Measurements from ENCODE around the gene CTNNA3.

The CTNNA3 gene

GRCh38 chr10:66006411-66006810 lies 1689.6 kb downstream of the CTNNA3 start:
- DNase-seq = no peak

GRCh38 chr10:65993451-65993850 lies 1702.5 kb downstream of the CTNNA3 start:
- DNase-seq = no peak

GRCh38 chr10:65968871-65969270 lies 1727.1 kb downstream of the CTNNA3 start:
- DNase-seq = no peak

GRCh38 chr10:65968437-65968836 lies 1727.6 kb downstream of the CTNNA3 start:
- DNase-seq = no peak

GRCh38 chr10:65964205-65964604 lies 1731.8 kb downstream of the CTNNA3 start:
- DNase-seq = no peak

- DNase-seq = no peak
Observed at GRCh38 chr10:65952086-65952485, 1743.9 kb downstream of the CTNNA3 start.

- no peak for DNase-seq
Observed at GRCh38 chr10:65950075-65950474, 1745.9 kb downstream of the CTNNA3 start.

GRCh38 chr10:65949526-65949925 lies 1746.5 kb downstream of the CTNNA3 start:
- no peak for DNase-seq

- DNase-seq = no peak
Observed at GRCh38 chr10:65945061-65945460, 1750.9 kb downstream of the CTNNA3 start.

GRCh38 chr10:65943451-65943850 lies 1752.5 kb downstream of the CTNNA3 start:
- DNase-seq = no peak

GRCh38 chr10:65940816-65941662 lies 1755.0 kb downstream of the CTNNA3 start:
- DNase-seq = no peak

- no peak for DNase-seq
Observed at GRCh38 chr10:65940105-65940504, 1755.9 kb downstream of the CTNNA3 start.

- no peak for DNase-seq
Observed at GRCh38 chr10:65931291-65932070, 1764.5 kb downstream of the CTNNA3 start.

- DNase-seq = no peak
Observed at GRCh38 chr10:65911151-65911835, 1784.7 kb downstream of the CTNNA3 start.

- DNase-seq = no peak
Observed at GRCh38 chr10:65910209-65910608, 1785.8 kb downstream of the CTNNA3 start.

GRCh38 chr10:65907199-65907712 lies 1788.7 kb downstream of the CTNNA3 start:
- DNase-seq = no peak

GRCh38 chr10:65903620-65904019 lies 1792.4 kb downstream of the CTNNA3 start:
- DNase-seq = no peak

- no peak for DNase-seq
Observed at GRCh38 chr10:65900271-65900670, 1795.7 kb downstream of the CTNNA3 start.

GRCh38 chr10:65898055-65898454 lies 1797.9 kb downstream of the CTNNA3 start:
- no peak for DNase-seq

GRCh38 chr10:65894961-65895360 lies 1801.0 kb downstream of the CTNNA3 start:
- DNase-seq = no peak

GRCh38 chr10:65894379-65894778 lies 1801.6 kb downstream of the CTNNA3 start:
- DNase-seq = no peak

GRCh38 chr10:65893676-65894075 lies 1802.3 kb downstream of the CTNNA3 start:
- DNase-seq = no peak

GRCh38 chr10:65892284-65892683 lies 1803.7 kb downstream of the CTNNA3 start:
- no peak for DNase-seq

Measured in T1000 (cell line).